ENCODE measurements around the gene PCDHA8. TPM values are rescaled to one million over a fixed set of nuclear protein-coding genes. Genes with fewer than 3 reads are reported as not detected.
"Not testable (repeated sequence)": the region's sequence is repeated elsewhere in the genome, so short reads cannot be mapped to it uniquely, and the experiment has no call there.

PCDHA8 gene
- total and polyA plus RNA-seq, 2 of the 8 experiments (the other 6 are each of a cell fraction or from before 2014, with no cell fraction given) = 0.14 to 0.52 TPM

- H2AK5ac ChIP-seq (ENCODE audit: low read depth, low read length) = not testable (repeated sequence)
- 93% methylated on average over 32 of the region's 48 CpGs; no CpG with 5 or more reads in 1 of the 2 experiments for WGBS, 2 experiments (ENCODE audit: extremely low coverage in 1 of 2, insufficient coverage in 1 of 2, insufficient read length in 1 of 2, insufficient replicate concordance in 2 of 2, low coverage in 1 of 2, low lambda C conversion rate in 2 of 2, missing lambda C conversion rate in 1 of 2)
Observed at GRCh38 chr5:140822969-140823368, 18.0 kb upstream of the PCDHA8 start.

More at GRCh38 chr5:140822969-140823368, 18.0 kb upstream of the PCDHA8 start:
- FAIRE-seq; H3K79me1 ChIP-seq (ENCODE audit: low read depth, low read length); H3K14ac ChIP-seq (ENCODE audit: insufficient read length); H3K4ac ChIP-seq (replicated peaks; ENCODE audit: insufficient read length, low read depth, low read length); H4K5ac ChIP-seq (ENCODE audit: insufficient read length, low read depth, low read length); H2BK120ac ChIP-seq (replicated peaks; ENCODE audit: low read depth, low read length); H4K20me1 ChIP-seq (replicated peaks in 1 of 2; ENCODE audit: control insufficient read depth in 1 of 2, insufficient read depth in 2 of 2, low read length in 2 of 2); H2AFZ ChIP-seq (ENCODE audit: low read length); H3K23ac ChIP-seq (ENCODE audit: insufficient read length); H3K23me2 ChIP-seq (ENCODE audit: low read depth, low read length); H2BK5ac ChIP-seq (ENCODE audit: low read depth, low read length); H3K4me3 ChIP-seq (ENCODE audit: extremely low read depth in 1 of 4, insufficient read depth in 2 of 4, low read depth in 3 of 4, low read length in 4 of 4); DNase-seq (ENCODE audit: low read depth in 1 of 2, low spot score in 2 of 2); H3K27me3 ChIP-seq (replicated peaks in 1 of 4; ENCODE audit: control insufficient read depth in 3 of 4, extremely low read depth in 1 of 4, insufficient read depth in 3 of 4, low read length in 3 of 4); H3K27ac ChIP-seq (ENCODE audit: low read depth, low read length); H3K4me1 ChIP-seq (replicated peaks in 1 of 4; ENCODE audit: control insufficient read depth in 3 of 4, insufficient read depth in 4 of 4, low read length in 3 of 4); H3K56ac ChIP-seq (replicated peaks; ENCODE audit: insufficient read length, low read depth, low read length); H3K79me2 ChIP-seq (ENCODE audit: control insufficient read depth in 1 of 2, insufficient read depth in 2 of 2, low read length in 2 of 2); H3K18ac ChIP-seq (ENCODE audit: extremely low read depth, low read length); H4K91ac ChIP-seq (replicated peaks; ENCODE audit: insufficient read length, low read length); H3K9ac ChIP-seq (replicated peaks in 1 of 4; ENCODE audit: extremely low read depth in 1 of 4, low read depth in 3 of 4, low read length in 3 of 4); H3K4me2 ChIP-seq (ENCODE audit: insufficient read depth in 1 of 2, low read depth in 2 of 2, low read length in 2 of 2); H3K36me3 ChIP-seq (ENCODE audit: control insufficient read depth in 2 of 4, insufficient read depth in 4 of 4, low read length in 3 of 4); H2BK12ac ChIP-seq (ENCODE audit: low read depth, low read length); POLR2A ChIA-PET (ENCODE audit: partially characterized antibody); H4K8ac ChIP-seq (ENCODE audit: extremely low read depth, insufficient read depth, low read length); H2BK15ac ChIP-seq (ENCODE audit: low read length); H3K9me3 ChIP-seq (ENCODE audit: insufficient read depth in 2 of 2, low read depth in 1 of 2, low read length in 1 of 2); H2BK20ac ChIP-seq (ENCODE audit: low read length): not testable (repeated sequence)
- CTCF ChIA-PET (ENCODE audit: partially characterized antibody) = interaction anchor here (1.8 to 5.5 kb wide), 2 partner anchors 15 to 18 kb away, joined by 11 to 49 read pairs; partner anchors contain the start of genes PCDHA4 and PCDHA8
